Adrenal gland (tissue), 5 donors: ENCODE measurements around the gene ALKAL2.

Experiments
- POLR2A ChIP-seq, 2 donors: fragments of 450-650 bp; IDR thresholded peaks; one replicate each; pipeline ENCODE4 v1.6.1; 2017; ENCODE audit warnings: antibody characterized with exemption in 2 of 2, mild to moderate bottlenecking in 2 of 2, moderate library complexity in 1 of 2
- TF ChIP-seq, protein P1 (sequence below), 6 experiments: fragments of 450-650 bp in 4 of 6; fragments of 200-600 bp in 2 of 6; sonication (generic) in 1 of 6; IDR thresholded peaks; 1 replicate in 5 of 6; 2 replicates in 1 of 6; pipeline versions ENCODE4 v1.5.1 to v1.8.0; 2016 to 2021; ENCODE audit warnings: antibody characterized with exemption in 6 of 6, mild to moderate bottlenecking in 2 of 6, moderate library complexity in 1 of 6
- donor health status: DM: no; HTN: no; CAD: no.

DNA sequence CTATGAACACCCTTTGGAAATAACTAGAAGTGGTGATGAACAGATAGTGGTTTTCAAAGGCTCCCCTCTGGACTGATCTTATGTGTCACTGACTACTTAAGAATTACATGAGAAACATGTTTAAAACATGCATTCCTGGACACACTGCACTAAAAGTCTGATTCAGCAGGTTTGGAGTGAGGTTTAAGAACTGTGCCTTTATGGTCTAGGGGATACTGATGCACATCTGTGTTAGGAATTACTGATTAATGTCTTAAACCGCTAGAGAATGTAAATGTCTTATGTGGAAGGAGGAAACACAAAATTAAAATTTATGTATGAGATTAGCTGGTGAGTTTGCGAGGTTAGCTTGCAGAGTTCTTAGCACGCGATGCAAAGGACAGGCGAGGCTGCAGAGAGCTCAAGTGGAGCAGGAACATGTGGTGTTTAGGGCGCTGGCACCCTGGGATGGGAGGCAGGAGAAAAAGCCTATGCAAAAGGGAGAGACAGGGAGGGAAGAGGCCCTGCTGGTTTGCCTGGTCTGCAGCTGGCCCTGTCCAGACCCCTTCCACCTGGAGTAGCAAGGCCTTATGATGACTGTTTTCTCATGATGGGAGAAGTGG, 35.8 kb downstream of the ALKAL2 start:
- TF ChIP-seq, protein P1, sequence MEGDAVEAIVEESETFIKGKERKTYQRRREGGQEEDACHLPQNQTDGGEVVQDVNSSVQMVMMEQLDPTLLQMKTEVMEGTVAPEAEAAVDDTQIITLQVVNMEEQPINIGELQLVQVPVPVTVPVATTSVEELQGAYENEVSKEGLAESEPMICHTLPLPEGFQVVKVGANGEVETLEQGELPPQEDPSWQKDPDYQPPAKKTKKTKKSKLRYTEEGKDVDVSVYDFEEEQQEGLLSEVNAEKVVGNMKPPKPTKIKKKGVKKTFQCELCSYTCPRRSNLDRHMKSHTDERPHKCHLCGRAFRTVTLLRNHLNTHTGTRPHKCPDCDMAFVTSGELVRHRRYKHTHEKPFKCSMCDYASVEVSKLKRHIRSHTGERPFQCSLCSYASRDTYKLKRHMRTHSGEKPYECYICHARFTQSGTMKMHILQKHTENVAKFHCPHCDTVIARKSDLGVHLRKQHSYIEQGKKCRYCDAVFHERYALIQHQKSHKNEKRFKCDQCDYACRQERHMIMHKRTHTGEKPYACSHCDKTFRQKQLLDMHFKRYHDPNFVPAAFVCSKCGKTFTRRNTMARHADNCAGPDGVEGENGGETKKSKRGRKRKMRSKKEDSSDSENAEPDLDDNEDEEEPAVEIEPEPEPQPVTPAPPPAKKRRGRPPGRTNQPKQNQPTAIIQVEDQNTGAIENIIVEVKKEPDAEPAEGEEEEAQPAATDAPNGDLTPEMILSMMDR (IDR thresholded peaks at IDR 0.05): no peak
- TF ChIP-seq POLR2A (IDR thresholded peaks at IDR 0.05): no peak
